Vagina (tissue), 2 donors: ENCODE measurements around the gene NMNAT3. TPM values are rescaled to one million over a fixed set of nuclear protein-coding genes. Genes with fewer than 3 reads are reported as not detected.

Source experiments
- DNase-seq, 2 donors: peaks; one replicate each; pipeline ENCODE4 v3.0.0-alpha.2; 2017; ENCODE audit errors: extremely low spot score in 2 of 2
- H3K27ac ChIP-seq: fragments of 200-600 bp; sonication (generic); one replicate; pipeline ENCODE4 v1.5.1; 2019
- H3K27me3 ChIP-seq: fragments of 200-600 bp; sonication (generic); one replicate; pipeline ENCODE4 v1.5.1; 2019
- H3K36me3 ChIP-seq, 2 donors: fragments of 200-600 bp; sonication (generic); one replicate each; pipeline ENCODE4 v1.5.1; 2017 to 2019
- H3K4me1 ChIP-seq: fragments of 200-600 bp; sonication (generic); one replicate; pipeline ENCODE4 v1.5.1; 2019
- H3K4me3 ChIP-seq, 2 donors: fragments of 200-600 bp; sonication (generic); 1 replicate in 1 of 2; 2 replicates in 1 of 2; pipeline ENCODE4 v1.5.1; 2016 to 2019
- H3K9me3 ChIP-seq: fragments of 200-600 bp; sonication (generic); one replicate; pipeline ENCODE4 v1.5.1; 2019
- CTCF ChIP-seq, 3 experiments: fragments of 450-650 bp in 2 of 3; fragments of 200-600 bp in 1 of 3; sonication (generic) in 1 of 3; IDR thresholded peaks; one replicate each; pipeline ENCODE4 v1.5.1; 2017 to 2019; ENCODE audit warnings: antibody characterized with exemption in 3 of 3, mild to moderate bottlenecking in 2 of 3, moderate library complexity in 2 of 3
- POLR2A ChIP-seq, 2 donors: fragments of 450-650 bp; IDR thresholded peaks; one replicate each; pipeline ENCODE4 v1.6.1; 2017; ENCODE audit warnings: antibody characterized with exemption in 2 of 2, mild to moderate bottlenecking in 2 of 2, moderate library complexity in 2 of 2
- POLR2AphosphoS5 ChIP-seq, 2 donors: sonication (generic); formaldehyde crosslinking; IDR thresholded peaks; one replicate each; pipeline ENCODE4 v1.9.0; 2017; ENCODE audit warnings: antibody characterized with exemption in 2 of 2, mild to moderate bottlenecking in 2 of 2, low read depth in 1 of 2; ENCODE audit not compliant: insufficient read depth in 1 of 2
- intact Hi-C: fragments of 100-400 bp; cut with DNase I; formaldehyde crosslinking; loops from one replicate; pipeline ENCODE4 v1.15.1; 2023
- total RNA-seq: library from RNA; depleted of rRNA; stranded (reverse); fragments of >200 nt; gene quantifications from one replicate; pipeline ENCODE4 v1.2.3, GENCODE V29; 2016

The NMNAT3 gene
- total RNA-seq, 1 donor from 2014 or later, result 17.4 TPM

GRCh38 chr3:139541532-139542288 lies 136.1 kb downstream of the NMNAT3 start:
- intact Hi-C loops, result no loop called here
- no peak for DNase-seq
- TF ChIP-seq POLR2A (IDR thresholded peaks at IDR 0.05) (no peak), CTCF (IDR thresholded peaks at IDR 0.05) (no peak), POLR2AphosphoS5 (IDR thresholded peaks at IDR 0.05; ENCODE audit: insufficient read depth in 1 of 2, low read depth in 1 of 2) (no peak)
- Histone ChIP-seq H3K4me3 (no peak overlapping the region), H3K27ac (no peak overlapping the region), H3K4me1 (peaks cover 11% of the 10 kb centered on the region), H3K27me3 (no peaks in the 10 kb centered on the region), H3K9me3 (no peaks in the 10 kb centered on the region), H3K36me3 (no peaks in the 10 kb centered on the region)

GRCh38 chr3:139540651-139541531 lies 136.9 kb downstream of the NMNAT3 start:
- Histone ChIP-seq H3K4me1 (peaks cover 12% of the 10 kb centered on the region), H3K4me3 (no peak overlapping the region), H3K9me3 (no peaks in the 10 kb centered on the region), H3K27ac (no peak overlapping the region), H3K27me3 (no peaks in the 10 kb centered on the region), H3K36me3 (no peaks in the 10 kb centered on the region)
- intact Hi-C loops, result no loop called here
- DNase-seq, result no peak
- no peak for TF ChIP-seq POLR2A (IDR thresholded peaks at IDR 0.05)
- no peak for TF ChIP-seq POLR2AphosphoS5 (IDR thresholded peaks at IDR 0.05; ENCODE audit: insufficient read depth in 1 of 2, low read depth in 1 of 2)
- TF ChIP-seq CTCF (IDR thresholded peaks at IDR 0.05), result no peak

- Histone ChIP-seq H3K27ac (no peak overlapping the region), H3K4me3 (peak overlapping the region; percentile 51 to 66), H3K4me1 (peaks cover 33% of the 10 kb centered on the region), H3K36me3 (no peaks in the 10 kb centered on the region), H3K9me3 (no peaks in the 10 kb centered on the region), H3K27me3 (no peaks in the 10 kb centered on the region)
- no peak for DNase-seq
- TF ChIP-seq POLR2AphosphoS5 (IDR thresholded peaks at IDR 0.05; ENCODE audit: insufficient read depth in 1 of 2, low read depth in 1 of 2) (no peak), CTCF (IDR thresholded peaks at IDR 0.05) (no peak), POLR2A (IDR thresholded peaks at IDR 0.05) (no peak)
- intact Hi-C loops, result no loop called here
These were observed 139.0 kb downstream of the NMNAT3 start for GRCh38 chr3:139538733-139539132.

DNA sequence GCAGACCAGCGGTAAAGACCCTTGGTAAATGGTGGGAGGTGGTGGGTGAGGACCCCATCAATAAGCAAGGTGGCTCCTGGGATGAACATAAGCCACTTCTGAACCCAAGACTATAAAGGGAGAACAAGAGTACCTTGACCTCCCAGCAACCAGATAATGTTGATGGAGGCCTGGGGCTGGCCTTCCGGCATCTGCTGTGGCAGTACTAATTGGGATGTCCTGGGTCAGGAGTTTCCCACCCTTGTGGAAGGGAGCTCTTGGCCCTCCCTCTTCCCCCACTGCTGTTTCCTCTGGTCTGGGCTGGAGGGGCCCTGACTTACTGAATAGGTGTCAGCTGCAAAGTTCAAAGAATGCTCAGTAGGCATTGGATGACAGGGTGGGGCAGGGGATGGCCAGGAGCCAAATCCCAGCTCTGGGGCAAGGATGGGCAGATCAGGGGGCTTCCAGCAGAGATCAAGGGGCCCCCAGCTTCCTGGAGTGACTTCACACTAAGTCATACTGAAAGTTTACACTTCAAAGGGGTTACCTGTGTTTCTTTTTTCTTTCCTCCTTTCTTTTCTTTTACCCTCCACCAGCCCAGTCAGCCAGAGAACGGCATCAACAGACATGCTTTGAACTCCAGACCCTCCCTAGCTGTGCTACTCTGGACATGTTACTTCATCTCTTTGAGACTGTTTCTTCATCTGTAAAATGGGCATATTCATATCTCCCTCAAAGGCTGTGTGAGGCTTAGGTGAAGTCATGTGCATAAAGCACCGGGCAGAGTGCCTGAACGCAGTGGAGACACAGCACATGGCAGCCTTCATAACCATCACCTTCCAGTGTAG lies 139.8 kb downstream of the NMNAT3 start:
- intact Hi-C loops, result no loop called here
- no peak for DNase-seq
- no peak overlapping the region for H3K4me3 ChIP-seq
- H3K9me3 ChIP-seq, result no peaks in the 10 kb centered on the region
- H3K4me1 ChIP-seq, result peaks cover 38% of the 10 kb centered on the region
- no peak for TF ChIP-seq CTCF (IDR thresholded peaks at IDR 0.05)
- TF ChIP-seq POLR2A (IDR thresholded peaks at IDR 0.05), result no peak
- no peak for TF ChIP-seq POLR2AphosphoS5 (IDR thresholded peaks at IDR 0.05; ENCODE audit: insufficient read depth in 1 of 2, low read depth in 1 of 2)
- no peak overlapping the region for H3K27ac ChIP-seq
- no peaks in the 10 kb centered on the region for H3K27me3 ChIP-seq
- no peaks in the 10 kb centered on the region for H3K36me3 ChIP-seq
